Thyroid gland (tissue), 4 donors: Measurements from ENCODE around the gene IMMP1L.

Source experiments
- POLR2A ChIP-seq, 2 donors: fragments of 450-650 bp; IDR thresholded peaks; one replicate each; pipeline ENCODE4 v1.6.1; 2017; ENCODE audit warnings: antibody characterized with exemption in 2 of 2, mild to moderate bottlenecking in 2 of 2, moderate library complexity in 1 of 2
- TF ChIP-seq, protein P1 (sequence below), 6 experiments: fragments of 200-600 bp in 3 of 6; fragments of 450-650 bp in 3 of 6; sonication (generic) in 3 of 6; IDR thresholded peaks; one replicate each; pipeline ENCODE4 v1.5.1; 2016 to 2019; ENCODE audit warnings: antibody characterized with exemption in 6 of 6, mild to moderate bottlenecking in 2 of 6, inconsistent platforms in 1 of 6, moderate library complexity in 1 of 6

DNA sequence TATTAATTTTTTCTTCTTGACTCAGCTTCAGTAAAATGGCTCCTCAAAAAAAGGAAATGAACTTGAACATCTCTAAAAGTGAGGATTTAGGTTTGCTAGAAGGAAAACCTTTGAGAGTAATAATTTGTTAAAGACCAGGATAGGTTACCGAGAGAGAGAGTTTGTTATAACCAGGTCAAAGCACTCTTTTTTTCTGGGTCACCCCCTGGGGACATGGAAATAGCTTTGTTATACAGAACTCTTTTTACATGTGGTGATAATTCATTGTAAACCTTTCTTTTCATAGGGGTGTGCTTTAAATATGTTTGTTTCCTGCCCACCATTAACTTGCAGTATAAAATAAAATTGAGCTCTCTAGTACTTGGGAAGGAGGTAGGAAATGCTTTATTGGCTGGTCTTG is 92.1 kb downstream of the IMMP1L start:
- TF ChIP-seq, protein P1, sequence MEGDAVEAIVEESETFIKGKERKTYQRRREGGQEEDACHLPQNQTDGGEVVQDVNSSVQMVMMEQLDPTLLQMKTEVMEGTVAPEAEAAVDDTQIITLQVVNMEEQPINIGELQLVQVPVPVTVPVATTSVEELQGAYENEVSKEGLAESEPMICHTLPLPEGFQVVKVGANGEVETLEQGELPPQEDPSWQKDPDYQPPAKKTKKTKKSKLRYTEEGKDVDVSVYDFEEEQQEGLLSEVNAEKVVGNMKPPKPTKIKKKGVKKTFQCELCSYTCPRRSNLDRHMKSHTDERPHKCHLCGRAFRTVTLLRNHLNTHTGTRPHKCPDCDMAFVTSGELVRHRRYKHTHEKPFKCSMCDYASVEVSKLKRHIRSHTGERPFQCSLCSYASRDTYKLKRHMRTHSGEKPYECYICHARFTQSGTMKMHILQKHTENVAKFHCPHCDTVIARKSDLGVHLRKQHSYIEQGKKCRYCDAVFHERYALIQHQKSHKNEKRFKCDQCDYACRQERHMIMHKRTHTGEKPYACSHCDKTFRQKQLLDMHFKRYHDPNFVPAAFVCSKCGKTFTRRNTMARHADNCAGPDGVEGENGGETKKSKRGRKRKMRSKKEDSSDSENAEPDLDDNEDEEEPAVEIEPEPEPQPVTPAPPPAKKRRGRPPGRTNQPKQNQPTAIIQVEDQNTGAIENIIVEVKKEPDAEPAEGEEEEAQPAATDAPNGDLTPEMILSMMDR (IDR thresholded peaks at IDR 0.05), result no peak
- TF ChIP-seq POLR2A (IDR thresholded peaks at IDR 0.05), result no peak
